H1 (cell line): ENCODE results near the gene TMEM121B. TPM values are rescaled to one million over a fixed set of nuclear protein-coding genes. Genes with fewer than 3 reads are reported as not detected.

Experiments used
- EGR1 ChIP-seq: IDR thresholded peaks from 2 replicates; pipeline ENCODE4 v1.6.1; 2011; ENCODE audit warnings: low read depth, low read length, borderline replicate concordance
- HDAC6 ChIP-seq: IDR thresholded peaks from one replicate; pipeline ENCODE4 v1.7.1; 2012; ENCODE audit warnings: low read depth, mild to moderate bottlenecking, inconsistent platforms, low read length, moderate library complexity
- JUND ChIP-seq: IDR thresholded peaks from 2 replicates; pipeline ENCODE4 v1.6.1; 2011; ENCODE audit warnings: mild to moderate bottlenecking, improper control_type of control experiment, low read length
- POLR2A ChIP-seq, 2 experiments: IDR thresholded peaks; 1 replicate in 1 of 2; 2 replicates in 1 of 2; pipeline ENCODE4 v1.6.1; 2011; ENCODE audit warnings: low read depth in 2 of 2, low read length in 2 of 2, mild to moderate bottlenecking in 2 of 2; ENCODE audit errors: control extremely low read depth in 1 of 2
- polyA plus RNA-seq, 7 experiments: library from polyadenylated mRNA; depleted of rRNA in 3 of 7; stranded (reverse) in 5 of 7; unstranded in 2 of 7; fragments of >200 nt in 5 of 7; fragments of 200-250 nt in 2 of 7; gene quantifications; 1 replicate in 5 of 7; 2 replicates in 1 of 7; 4 replicates in 1 of 7; pipeline versions ENCODE4 v1.2.1 to v1.2.3, GENCODE V29; 2011 to 2013; ENCODE audit warnings: missing spikeins in 2 of 7, mixed read lengths in 2 of 7
- total RNA-seq: library from RNA; stranded (reverse); fragmentation: NEBNext Ultra II Directional; extraction: Animal tissue kit (Norgen Biotek cat#: 25700); gene quantifications from 2 replicates; pipeline ENCODE4 v1.2.1, GENCODE V29; 2021
- TF ChIP-seq, protein P1 (sequence below): IDR thresholded peaks from 2 replicates; pipeline ENCODE4 v1.6.1; 2012; ENCODE audit warnings: low read length, inconsistent platforms

TMEM121B gene
- total and polyA plus RNA-seq, 2 of the 8 experiments (the other 6 are each of a cell fraction or from before 2014, with no cell fraction given), result 4.3 to 6.9 TPM

- TF ChIP-seq, protein P1, sequence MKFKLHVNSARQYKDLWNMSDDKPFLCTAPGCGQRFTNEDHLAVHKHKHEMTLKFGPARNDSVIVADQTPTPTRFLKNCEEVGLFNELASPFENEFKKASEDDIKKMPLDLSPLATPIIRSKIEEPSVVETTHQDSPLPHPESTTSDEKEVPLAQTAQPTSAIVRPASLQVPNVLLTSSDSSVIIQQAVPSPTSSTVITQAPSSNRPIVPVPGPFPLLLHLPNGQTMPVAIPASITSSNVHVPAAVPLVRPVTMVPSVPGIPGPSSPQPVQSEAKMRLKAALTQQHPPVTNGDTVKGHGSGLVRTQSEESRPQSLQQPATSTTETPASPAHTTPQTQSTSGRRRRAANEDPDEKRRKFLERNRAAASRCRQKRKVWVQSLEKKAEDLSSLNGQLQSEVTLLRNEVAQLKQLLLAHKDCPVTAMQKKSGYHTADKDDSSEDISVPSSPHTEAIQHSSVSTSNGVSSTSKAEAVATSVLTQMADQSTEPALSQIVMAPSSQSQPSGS, result no peak
- TF ChIP-seq POLR2A (IDR thresholded peaks at IDR 0.05; ENCODE audit: control extremely low read depth in 1 of 2, low read depth in 2 of 2, low read length in 2 of 2) (no peak), HDAC6 (no peak), JUND (no peak), EGR1 (no peak)
These were observed 11.9 kb downstream of the TMEM121B start (continued) for GRCh38 chr22:17109113-17109865.
